HepG2 (cell line): ENCODE data around the gene HAGH. TPM values are rescaled to one million over a fixed set of nuclear protein-coding genes. Genes with fewer than 3 reads are reported as not detected.
A peak's percentile ranks its signal among the peaks of the same experiment; 100 is the strongest.

ENCODE experiments used
- ASH2L ChIP-seq: fragments of 300-600, 200-600 bp; sonication (generic); IDR thresholded peaks from 2 replicates; pipeline ENCODE4 v1.7.0; 2017; ENCODE audit warnings: low read depth, mild to moderate bottlenecking, moderate library complexity, mixed read lengths, low read length; ENCODE audit not compliant: insufficient read length
- FOXA1 ChIP-seq, 2 experiments: fragments of 450-650 bp in 1 of 2; sonication (generic) in 1 of 2; formaldehyde crosslinking in 1 of 2; IDR thresholded peaks; 2 replicates each; pipeline versions ENCODE4 v1.4.0 to v1.6.1; 2016 to 2020; ENCODE audit warnings: missing genetic modification reagents in 1 of 2
- GTF3A ChIP-seq: sonication (generic); formaldehyde crosslinking; conservative IDR thresholded peaks from 2 replicates; pipeline ENCODE4 v1.4.0; 2020; ENCODE audit warnings: mild to moderate bottlenecking, missing genetic modification reagents
- KAT8 ChIP-seq: IDR thresholded peaks from 2 replicates; pipeline ENCODE4 v1.6.1; 2016; ENCODE audit warnings: missing genetic modification reagents, missing compliant biosample characterization
- PITX1 ChIP-seq: sonication (generic); formaldehyde crosslinking; IDR thresholded peaks from 2 replicates; pipeline ENCODE4 v1.5.1; 2020; ENCODE audit warnings: mild to moderate bottlenecking, missing genetic modification reagents
- POGK ChIP-seq: sonication (generic); formaldehyde crosslinking; conservative IDR thresholded peaks from 2 replicates; pipeline ENCODE4 v1.8.0; 2022; ENCODE audit warnings: mild to moderate bottlenecking, moderate library complexity, missing genetic modification reagents
- SALL1 ChIP-seq: sonication (generic); formaldehyde crosslinking; IDR thresholded peaks from 2 replicates; pipeline ENCODE4 v1.8.0; 2022; ENCODE audit warnings: mild to moderate bottlenecking, missing genetic modification reagents
- SRSF1 ChIP-seq: fragments of 200-400 bp; formaldehyde crosslinking; optimal IDR thresholded peaks from 2 replicates; pipeline ENCODE3; 2017; ENCODE audit warnings: mild to moderate bottlenecking, low read depth, low read length, moderate library complexity
- SSRP1 ChIP-seq: IDR thresholded peaks from 2 replicates; pipeline ENCODE4 v1.6.1; 2016; ENCODE audit warnings: control low read depth
- TBX3 ChIP-seq: fragments of 450-650 bp; IDR thresholded peaks from 2 replicates; pipeline ENCODE4 v1.6.1; 2017; ENCODE audit warnings: antibody characterized with exemption, mild to moderate bottlenecking, inconsistent platforms, borderline replicate concordance
- THAP11 ChIP-seq: IDR thresholded peaks from 2 replicates; pipeline ENCODE4 v1.6.1; 2016; ENCODE audit warnings: missing biosample characterization, missing genetic modification reagents
- ZNF503 ChIP-seq: sonication (generic); formaldehyde crosslinking; IDR thresholded peaks from 2 replicates; pipeline ENCODE4 v1.4.0; 2020; ENCODE audit warnings: missing genetic modification reagents
- polyA plus RNA-seq, 8 experiments: library from polyadenylated mRNA; depleted of rRNA in 3 of 8; stranded (reverse) in 7 of 8; unstranded in 1 of 8; fragments of >200 nt; fragmentation: Illumina TruSeq in 4 of 8; extraction: Trizol in 4 of 8; gene quantifications; 2 replicates each; pipeline versions ENCODE4 v1.2.1 to v1.2.3, GENCODE V29; 2011 to 2016; ENCODE audit warnings: low read depth in 4 of 8, missing spikeins in 1 of 8, mixed read lengths in 1 of 8; ENCODE audit not compliant: insufficient read depth in 1 of 8
- total RNA-seq, 5 experiments: library from RNA; depleted of rRNA; stranded (reverse); fragments of >200 nt; fragmentation: Illumina TruSeq; extraction: Trizol; gene quantifications; 2 replicates each; pipeline ENCODE4 v1.2.3, GENCODE V29; 2016; ENCODE audit warnings: low read depth in 1 of 5
- TF ChIP-seq, protein P1 (sequence below): sonication (generic); formaldehyde crosslinking; conservative IDR thresholded peaks from 2 replicates; pipeline ENCODE4 v1.4.0; 2020; ENCODE audit warnings: missing genetic modification reagents
- TF ChIP-seq, protein P2 (sequence below): sonication (generic); formaldehyde crosslinking; IDR thresholded peaks from 2 replicates; pipeline ENCODE4 v1.4.0; 2020; ENCODE audit warnings: missing genetic modification reagents

HAGH gene
- total and polyA plus RNA-seq, 2 of the 13 experiments (the other 11 are each of a cell fraction or from before 2014, with no cell fraction given) = 70.4 to 95.4 TPM

DNA sequence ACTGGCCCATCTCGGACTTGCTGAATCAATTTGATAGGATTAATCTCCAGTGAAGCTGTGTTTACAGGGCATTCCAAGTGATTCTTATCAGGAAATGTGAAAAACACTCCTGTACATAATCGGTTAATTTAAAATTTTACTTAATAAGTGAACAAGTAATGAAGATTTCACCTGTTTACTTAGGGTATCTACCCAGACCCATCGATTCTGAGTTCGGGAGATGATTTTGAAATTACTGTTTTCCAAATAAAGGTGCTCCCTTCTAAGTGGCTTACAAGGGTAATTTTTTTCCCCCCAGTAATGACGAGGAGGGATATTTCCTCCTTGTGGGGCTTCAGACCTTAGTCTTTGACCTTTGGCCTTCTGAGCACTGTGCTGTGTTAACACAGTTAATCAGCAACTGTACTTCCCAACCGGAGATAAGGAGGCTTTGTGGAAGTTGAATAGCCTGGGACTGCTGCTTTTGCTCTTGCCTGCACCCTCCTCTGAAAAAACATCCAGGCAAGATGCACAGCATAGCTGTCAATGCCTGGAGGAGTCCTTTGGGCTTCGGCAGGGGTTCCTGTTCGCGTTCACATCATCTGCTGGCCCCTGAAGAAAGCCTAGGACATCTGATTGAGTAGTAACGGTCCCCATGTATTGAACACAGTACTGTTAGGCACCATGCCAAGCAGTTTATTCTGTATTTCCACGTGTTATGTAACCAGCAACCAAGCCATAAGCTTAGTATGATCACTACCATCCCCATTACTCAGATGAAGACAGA lies 2.2 kb upstream of the HAGH start (continued):
- TF ChIP-seq POGK (CRISPR knock-in tag) (no peak), ZNF503 (CRISPR knock-in tag) (peak; percentile 50; the same call in 1 of the 2 replicates), SSRP1 (CRISPR knock-in tag) (no peak), ASH2L (peak; percentile 75), GTF3A (CRISPR knock-in tag) (no peak), THAP11 (CRISPR knock-in tag) (peak; percentile 68), PITX1 (peak; percentile 90), FOXA1 (IDR thresholded peaks at IDR 0.05) (no peak), FOXA1 (CRISPR knock-in tag; IDR thresholded peaks at IDR 0.05) (peak; percentile 62), KAT8 (CRISPR knock-in tag) (peak; percentile 47; the same call in 1 of the 2 replicates), SRSF1 (no peak), SALL1 (CRISPR knock-in tag) (peak; percentile 80), TBX3 (no peak)
- TF ChIP-seq, protein P1, sequence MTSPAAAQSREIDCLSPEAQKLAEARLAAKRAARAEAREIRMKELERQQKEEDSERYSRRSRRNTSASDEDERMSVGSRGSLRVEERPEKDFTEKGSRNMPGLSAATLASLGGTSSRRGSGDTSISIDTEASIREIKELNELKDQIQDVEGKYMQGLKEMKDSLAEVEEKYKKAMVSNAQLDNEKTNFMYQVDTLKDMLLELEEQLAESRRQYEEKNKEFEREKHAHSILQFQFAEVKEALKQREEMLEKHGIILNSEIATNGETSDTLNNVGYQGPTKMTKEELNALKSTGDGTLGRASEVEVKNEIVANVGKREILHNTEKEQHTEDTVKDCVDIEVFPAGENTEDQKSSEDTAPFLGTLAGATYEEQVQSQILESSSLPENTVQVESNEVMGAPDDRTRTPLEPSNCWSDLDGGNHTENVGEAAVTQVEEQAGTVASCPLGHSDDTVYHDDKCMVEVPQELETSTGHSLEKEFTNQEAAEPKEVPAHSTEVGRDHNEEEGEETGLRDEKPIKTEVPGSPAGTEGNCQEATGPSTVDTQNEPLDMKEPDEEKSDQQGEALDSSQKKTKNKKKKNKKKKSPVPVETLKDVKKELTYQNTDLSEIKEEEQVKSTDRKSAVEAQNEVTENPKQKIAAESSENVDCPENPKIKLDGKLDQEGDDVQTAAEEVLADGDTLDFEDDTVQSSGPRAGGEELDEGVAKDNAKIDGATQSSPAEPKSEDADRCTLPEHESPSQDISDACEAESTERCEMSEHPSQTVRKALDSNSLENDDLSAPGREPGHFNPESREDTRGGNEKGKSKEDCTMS = no peak
- TF ChIP-seq, protein P2, sequence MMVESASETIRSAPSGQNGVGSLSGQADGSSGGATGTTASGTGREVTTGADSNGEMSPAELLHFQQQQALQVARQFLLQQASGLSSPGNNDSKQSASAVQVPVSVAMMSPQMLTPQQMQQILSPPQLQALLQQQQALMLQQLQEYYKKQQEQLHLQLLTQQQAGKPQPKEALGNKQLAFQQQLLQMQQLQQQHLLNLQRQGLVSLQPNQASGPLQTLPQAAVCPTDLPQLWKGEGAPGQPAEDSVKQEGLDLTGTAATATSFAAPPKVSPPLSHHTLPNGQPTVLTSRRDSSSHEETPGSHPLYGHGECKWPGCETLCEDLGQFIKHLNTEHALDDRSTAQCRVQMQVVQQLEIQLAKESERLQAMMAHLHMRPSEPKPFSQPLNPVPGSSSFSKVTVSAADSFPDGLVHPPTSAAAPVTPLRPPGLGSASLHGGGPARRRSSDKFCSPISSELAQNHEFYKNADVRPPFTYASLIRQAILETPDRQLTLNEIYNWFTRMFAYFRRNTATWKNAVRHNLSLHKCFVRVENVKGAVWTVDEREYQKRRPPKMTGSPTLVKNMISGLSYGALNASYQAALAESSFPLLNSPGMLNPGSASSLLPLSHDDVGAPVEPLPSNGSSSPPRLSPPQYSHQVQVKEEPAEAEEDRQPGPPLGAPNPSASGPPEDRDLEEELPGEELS (CRISPR knock-in tag) = peak; percentile 76
